ENCODE data around the gene SGK2. TPM values are rescaled to one million over a fixed set of nuclear protein-coding genes. Genes with fewer than 3 reads are reported as not detected.

The SGK2 gene
- total RNA-seq, 4 donors from 2014 or later, result 5.5 to 22.4 (median 15.3) TPM

DNA sequence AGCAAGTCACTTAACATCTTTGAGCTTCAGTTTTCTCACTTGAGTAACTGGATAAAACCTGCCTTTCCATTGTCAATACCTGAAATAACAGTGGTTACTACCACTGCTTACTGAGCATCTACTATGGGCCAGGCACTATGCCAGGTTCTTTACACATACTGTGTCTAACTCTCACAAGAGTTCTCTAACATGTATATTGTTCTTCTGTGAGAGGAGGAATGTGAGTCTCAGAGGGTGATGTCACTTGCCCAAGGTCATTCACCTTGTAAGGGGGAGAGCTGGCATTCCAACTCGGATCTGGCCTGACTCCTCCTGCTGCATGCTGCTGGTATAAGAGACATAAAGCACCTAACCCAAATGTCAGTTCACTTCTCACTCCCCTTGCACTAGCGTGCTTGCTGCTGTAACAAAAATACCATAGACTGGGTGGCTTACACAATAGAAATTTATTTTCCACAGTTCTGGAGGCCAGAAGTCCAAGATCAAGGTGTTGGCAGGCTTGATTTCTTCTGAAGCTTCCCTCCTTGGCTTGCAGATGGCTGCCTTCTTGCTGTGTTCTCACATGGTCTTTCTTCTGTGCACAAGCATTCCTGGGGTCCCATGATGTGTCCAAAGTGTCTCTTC, 21.9 kb upstream of the SGK2 start:
- TF ChIP-seq, protein P1, sequence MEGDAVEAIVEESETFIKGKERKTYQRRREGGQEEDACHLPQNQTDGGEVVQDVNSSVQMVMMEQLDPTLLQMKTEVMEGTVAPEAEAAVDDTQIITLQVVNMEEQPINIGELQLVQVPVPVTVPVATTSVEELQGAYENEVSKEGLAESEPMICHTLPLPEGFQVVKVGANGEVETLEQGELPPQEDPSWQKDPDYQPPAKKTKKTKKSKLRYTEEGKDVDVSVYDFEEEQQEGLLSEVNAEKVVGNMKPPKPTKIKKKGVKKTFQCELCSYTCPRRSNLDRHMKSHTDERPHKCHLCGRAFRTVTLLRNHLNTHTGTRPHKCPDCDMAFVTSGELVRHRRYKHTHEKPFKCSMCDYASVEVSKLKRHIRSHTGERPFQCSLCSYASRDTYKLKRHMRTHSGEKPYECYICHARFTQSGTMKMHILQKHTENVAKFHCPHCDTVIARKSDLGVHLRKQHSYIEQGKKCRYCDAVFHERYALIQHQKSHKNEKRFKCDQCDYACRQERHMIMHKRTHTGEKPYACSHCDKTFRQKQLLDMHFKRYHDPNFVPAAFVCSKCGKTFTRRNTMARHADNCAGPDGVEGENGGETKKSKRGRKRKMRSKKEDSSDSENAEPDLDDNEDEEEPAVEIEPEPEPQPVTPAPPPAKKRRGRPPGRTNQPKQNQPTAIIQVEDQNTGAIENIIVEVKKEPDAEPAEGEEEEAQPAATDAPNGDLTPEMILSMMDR (IDR thresholded peaks at IDR 0.05; ENCODE audit: low read depth), result no peak

DNA sequence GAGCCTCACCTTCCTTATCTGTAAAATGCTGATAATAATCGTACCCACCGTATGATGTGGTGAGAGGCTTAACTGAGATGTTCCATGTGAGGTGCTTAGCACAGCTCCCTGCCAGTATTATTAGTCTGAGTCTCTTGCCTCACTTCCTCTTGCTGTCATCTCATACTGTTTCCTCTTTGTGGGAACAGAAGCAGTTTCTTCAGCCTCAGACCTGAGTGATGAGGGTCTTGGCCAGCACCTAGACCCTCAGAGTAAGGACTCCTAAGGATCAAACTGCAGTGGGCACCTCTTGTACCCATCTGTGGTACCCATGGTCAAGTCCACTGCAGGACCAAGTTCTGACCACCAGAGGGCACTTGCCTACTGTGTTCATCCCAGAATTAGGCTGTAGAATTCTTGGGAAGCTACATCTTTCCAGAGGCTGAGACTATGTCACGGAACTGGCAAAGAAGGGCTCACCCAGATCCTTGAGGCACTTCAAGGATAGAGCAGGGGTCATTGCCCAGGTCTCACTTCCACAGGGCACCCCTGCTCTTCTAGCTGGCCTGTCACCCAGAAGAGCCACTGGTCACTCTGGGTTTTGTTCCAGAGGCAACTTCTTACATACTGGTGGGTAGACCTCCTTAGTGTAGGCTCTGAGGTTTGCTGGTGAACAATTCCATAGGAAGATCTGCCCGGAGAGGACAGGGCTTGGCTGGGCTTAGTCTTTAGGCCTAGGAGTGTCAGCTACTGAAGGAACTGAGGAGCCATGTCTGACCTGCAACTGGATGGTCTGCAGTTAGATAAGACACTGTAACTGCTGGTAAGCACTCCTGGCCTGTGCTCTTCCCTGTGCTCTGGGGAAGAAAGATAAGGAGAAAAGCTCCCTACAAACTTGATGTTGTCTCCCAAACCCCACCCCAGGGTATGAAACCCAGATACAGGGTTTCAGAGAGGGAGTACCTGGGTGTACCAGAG, 20.6 kb upstream of the SGK2 start:
- TF ChIP-seq, protein P1 (IDR thresholded peaks at IDR 0.05; ENCODE audit: low read depth), result no peak

DNA sequence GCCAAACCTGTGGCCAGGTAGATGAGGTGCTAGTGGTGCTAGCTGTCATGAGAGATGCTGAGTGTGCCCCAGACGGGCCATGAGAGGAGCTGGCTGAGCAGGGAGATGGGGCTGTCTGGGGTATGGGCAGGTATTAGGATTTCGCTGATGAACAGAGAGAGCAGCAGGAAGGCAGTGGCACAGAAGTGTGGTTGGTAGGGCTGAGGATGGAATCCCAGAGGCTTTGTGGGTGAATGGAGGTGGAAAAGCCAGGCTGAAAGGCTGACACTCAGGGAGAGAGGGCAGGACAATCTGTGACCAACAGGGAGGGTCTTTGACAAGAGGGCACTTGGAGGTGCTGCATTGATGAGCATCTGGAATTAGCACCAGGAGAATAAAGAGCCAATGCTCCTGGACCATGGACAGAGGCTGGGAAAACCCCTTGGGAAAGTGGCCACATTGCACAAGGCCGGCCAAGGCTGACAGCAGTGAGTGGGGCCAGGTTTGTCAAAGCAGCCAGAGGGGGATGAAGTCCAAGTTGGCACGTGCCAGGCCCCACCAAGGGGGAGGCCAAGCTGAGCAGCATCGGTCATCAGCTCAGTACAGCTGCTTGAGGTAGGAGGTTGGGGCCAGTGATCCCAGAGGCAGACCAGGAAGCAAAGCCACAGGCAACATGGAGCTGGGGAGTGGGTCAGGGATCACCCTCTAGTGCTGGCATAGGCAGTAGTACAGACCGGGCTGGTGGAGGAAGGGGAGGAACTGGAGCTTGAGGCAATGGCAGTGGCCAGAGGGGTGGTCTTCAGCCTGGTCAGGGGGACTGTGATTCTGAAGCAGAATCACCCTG, 19.7 kb upstream of the SGK2 start:
- TF ChIP-seq, protein P1 (IDR thresholded peaks at IDR 0.05; ENCODE audit: low read depth), result no peak

- TF ChIP-seq, protein P1 (IDR thresholded peaks at IDR 0.05; ENCODE audit: low read depth), result no peak
These were observed 18.7 kb upstream of the SGK2 start for GRCh38 chr20:43539975-43540672.

GRCh38 chr20:43540673-43541060, 18.2 kb upstream of the SGK2 start:
- TF ChIP-seq, protein P1 (IDR thresholded peaks at IDR 0.05; ENCODE audit: low read depth), result no peak

- TF ChIP-seq, protein P1 (IDR thresholded peaks at IDR 0.05; ENCODE audit: low read depth), result no peak
These were observed 17.6 kb upstream of the SGK2 start for GRCh38 chr20:43541214-43541613.

All from subcutaneous adipose tissue (tissue), 4 donors.